GM18858 (cell line): ENCODE results near the gene FAM50B.

Experiments used
- ATAC-seq: cut with Tn5 transposase; IDR thresholded peaks from one replicate; pipeline ENCODE4 v1.9.1; 2021; ENCODE audit not compliant: unreplicated experiment

FAM50B gene

GRCh38 chr6:3892603-3893002 lies 43.4 kb downstream of the FAM50B start:
- ATAC-seq, result no peak

GRCh38 chr6:3893487-3893886 lies 44.3 kb downstream of the FAM50B start:
- ATAC-seq, result no peak

GRCh38 chr6:3893917-3894316 lies 44.7 kb downstream of the FAM50B start:
- ATAC-seq, result no peak

GRCh38 chr6:3894590-3895311 lies 45.6 kb downstream of the FAM50B start:
- no peak for ATAC-seq

- no peak for ATAC-seq
Measured at GRCh38 chr6:3895312-3895653, 46.1 kb downstream of the FAM50B start.

GRCh38 chr6:3895805-3896204 lies 46.6 kb downstream of the FAM50B start:
- no peak for ATAC-seq

- no peak for ATAC-seq
Measured at GRCh38 chr6:3898265-3898994, 49.3 kb downstream of the FAM50B start.

GRCh38 chr6:3899061-3899460 lies 49.9 kb downstream of the FAM50B start:
- no peak for ATAC-seq

GRCh38 chr6:3899970-3900439 lies 50.8 kb downstream of the FAM50B start:
- no peak for ATAC-seq
